A673 (cell line): ENCODE data around the gene BEND3.

Source experiments
- CTCF ChIP-seq: fragments of 300-800, 200-600 bp; sonication (generic); conservative IDR thresholded peaks from 2 replicates; pipeline ENCODE4 v1.5.1; 2017; ENCODE audit warnings: low read depth, mild to moderate bottlenecking, antibody characterized with exemption, low read length, moderate library complexity, mixed read lengths
- EZH2 ChIP-seq: fragments of 200-600 bp; sonication (generic); IDR thresholded peaks from 2 replicates; pipeline ENCODE4 v1.6.1; 2017; ENCODE audit warnings: borderline replicate concordance, low read depth, mild to moderate bottlenecking, mixed read lengths, antibody characterized with exemption, low read length; ENCODE audit not compliant: poor library complexity, severe bottlenecking

- TF ChIP-seq CTCF (no peak), EZH2 (no peak)
These were observed 13.5 kb downstream of the BEND3 start for GRCh38 chr6:107101686-107102413.
